GDM1 (cell line): ENCODE data around the gene WWOX.

Experiments used
- DNase-seq: peaks from one replicate; lab custom pipeline; 2025; lab: John Stamatoyannopoulos, UW

The WWOX gene

DNA sequence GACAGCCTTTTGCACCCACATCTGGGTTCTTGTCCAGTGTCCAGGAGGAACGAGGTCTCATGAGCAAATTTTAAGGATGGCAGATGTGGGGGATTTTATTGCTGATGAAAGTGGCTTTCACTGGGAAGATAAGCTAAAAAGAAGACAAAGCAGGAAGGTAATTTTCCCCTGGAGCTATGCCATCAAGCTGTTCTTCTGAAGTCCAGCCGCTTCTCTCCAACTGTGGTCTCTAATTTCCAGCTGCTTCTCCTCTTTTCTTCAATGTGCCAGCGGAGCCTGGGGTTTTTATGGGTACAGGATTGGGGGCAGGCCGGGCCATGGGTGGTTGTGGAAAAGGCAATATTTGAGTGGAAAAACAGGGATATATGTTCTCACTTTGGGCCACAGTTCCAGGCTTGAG, 430.8 kb downstream of the WWOX start:
- no peak for DNase-seq

DNA sequence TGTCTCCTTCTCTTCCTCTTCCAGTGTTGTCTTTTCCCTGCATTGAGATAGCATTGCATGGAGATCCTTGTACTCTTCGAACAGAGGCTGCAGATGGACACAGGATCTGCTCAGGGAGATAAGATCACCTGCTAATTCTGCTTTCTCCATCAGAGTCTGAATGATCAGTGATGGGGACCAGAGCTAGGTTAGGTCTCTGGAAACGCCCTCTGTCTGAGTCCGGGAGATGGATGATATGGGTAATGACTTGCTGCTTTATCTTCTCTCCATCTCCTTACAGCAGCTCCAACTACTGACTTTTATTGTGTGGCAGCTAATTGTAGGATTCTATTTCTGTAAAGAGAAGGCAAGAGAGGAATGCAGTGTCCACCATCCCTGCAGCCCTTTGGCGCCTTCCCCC, 435.6 kb downstream of the WWOX start:
- DNase-seq, result no peak

DNA sequence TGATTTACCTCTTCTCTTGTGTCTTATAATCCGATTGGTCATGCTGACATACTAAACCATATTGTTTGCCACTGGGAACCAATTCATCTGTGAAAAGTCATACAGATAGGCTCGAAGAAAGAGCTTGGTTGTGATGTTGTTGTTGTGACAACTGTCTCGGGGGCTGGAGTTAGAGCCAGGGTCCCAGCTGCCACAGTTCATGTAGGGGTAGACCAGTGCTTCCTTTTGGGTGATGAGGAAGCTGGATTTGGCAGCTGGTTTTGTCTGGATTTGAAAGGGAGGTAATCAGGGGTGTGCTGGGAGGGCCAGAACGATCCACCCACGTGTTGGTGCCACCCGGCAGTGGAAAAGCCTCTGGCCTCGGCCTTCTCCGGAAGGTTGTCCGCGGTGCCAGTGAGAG, 438.1 kb downstream of the WWOX start:
- no peak for DNase-seq

DNA sequence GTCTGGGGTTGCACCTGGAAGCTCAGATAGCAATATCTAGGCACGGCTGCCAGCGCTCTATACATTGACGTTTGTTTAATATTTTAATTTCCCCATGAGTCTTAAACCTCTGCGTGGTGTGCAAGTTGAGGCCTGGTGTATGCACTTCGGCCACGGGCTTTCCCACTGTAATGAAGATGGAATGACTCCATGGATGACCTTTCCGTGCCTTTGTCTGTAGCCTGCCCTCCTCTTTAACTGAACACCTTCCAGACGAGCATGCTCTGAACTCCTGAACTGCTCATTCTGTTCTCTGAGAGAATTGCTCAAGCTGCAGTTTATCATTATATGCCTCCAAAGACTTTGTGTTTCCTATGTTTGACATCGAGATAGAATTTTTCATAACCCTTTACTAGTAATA, 438.8 kb downstream of the WWOX start:
- no peak for DNase-seq

DNA sequence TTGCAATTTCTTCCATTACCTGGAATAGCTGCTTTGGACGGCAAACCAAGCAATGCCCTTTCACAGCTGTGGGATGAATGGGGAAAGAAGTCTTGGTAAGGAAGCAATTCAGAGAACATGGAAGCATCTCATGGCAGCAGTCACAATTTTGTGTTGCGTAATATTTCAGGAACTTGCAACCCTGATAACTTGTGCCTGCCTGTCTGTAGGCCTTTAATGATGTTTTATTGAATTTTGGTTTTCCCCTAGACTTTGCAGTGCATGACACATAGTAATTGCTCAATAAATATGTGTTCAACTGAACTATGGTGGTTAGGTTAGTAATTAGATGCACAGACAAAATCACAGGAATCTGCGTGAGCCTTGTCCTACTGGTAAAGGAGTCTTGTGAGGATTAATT, 439.5 kb downstream of the WWOX start:
- DNase-seq, result no peak

DNA sequence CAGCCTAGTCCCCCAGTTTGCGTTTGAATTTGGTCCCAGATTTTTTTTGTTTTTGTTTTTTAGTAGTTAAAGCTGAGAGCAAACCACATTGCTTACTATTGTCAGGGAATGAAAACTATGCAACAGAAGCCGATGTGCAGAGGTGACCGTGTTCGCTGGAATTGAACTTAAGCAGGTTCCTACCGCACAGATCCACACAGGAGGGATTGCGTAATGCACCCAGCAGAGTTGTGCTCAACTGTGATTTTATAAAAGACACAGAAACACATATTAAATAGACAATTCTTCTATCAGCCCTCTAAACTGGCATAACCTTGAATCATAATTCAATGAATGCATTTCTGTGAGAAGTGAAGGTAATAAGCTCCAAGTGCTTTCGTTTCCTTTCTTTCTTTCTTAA, 443.0 kb downstream of the WWOX start:
- DNase-seq, result no peak

DNA sequence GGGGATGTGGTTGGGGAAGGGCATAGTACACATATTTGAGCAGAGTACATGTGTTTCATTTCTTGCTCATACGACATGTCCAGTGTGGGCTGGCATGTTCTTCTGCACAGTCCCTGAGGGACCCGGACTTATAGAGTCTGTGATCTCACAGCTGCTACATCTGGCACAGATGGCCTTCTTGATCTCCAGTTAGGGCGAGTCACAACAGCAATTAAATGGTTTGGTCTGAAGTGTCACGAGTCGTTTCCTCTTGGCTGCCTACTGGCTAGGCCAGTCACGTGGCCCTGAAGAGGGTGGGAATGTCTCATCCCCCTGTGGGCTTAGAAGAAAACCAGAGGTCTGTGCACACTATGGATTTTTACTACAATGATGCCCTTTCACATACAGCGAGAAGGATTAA, 443.6 kb downstream of the WWOX start:
- no peak for DNase-seq

DNA sequence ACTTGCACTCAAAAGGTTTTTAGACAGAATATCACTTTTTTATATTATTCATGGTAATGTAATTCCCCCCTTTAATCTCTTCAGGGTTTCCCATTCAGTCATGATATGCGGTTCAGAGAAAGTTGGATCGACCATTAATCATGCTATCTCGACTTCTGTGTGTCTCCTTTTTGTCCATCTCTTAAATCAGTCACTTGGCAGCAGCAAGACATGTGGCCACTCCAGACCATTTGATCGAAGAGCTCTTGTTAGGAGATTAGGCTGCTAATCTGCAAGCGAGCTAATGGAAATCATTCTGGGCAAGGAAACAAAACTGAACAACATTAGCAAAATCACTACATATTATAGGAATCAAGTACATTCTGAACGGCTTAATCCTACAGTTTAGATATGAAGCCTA, 449.9 kb downstream of the WWOX start:
- DNase-seq, result no peak

DNA sequence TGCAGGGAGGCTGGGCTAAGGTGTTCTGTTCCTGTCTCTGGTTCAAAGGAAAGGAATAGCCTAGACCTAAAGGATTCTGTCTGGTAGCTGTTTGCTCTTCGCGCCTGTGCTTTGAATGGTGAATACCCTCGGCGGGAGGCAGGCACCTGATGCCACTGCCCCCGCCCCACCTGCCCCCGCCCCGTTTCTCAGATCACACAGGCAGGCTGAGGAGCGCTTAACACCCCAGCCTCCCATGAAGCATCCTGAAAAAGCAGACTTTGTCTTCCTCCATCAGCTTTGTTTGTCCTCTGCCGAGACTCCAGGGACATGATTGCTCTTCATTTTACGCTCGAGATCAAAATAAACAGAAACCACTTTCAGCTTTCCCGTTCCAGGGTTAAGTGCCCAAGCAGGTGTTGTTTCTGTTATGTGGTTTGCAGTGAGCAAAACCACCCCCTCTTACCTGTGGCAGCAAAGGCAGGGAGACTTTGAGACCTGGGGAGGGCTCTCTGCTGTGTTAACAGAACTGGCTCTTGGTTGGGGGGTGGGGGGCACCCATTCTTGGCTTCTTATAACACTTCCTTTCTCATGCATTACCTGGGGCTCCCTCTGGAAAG, 452.1 kb downstream of the WWOX start:
- no peak for DNase-seq

DNA sequence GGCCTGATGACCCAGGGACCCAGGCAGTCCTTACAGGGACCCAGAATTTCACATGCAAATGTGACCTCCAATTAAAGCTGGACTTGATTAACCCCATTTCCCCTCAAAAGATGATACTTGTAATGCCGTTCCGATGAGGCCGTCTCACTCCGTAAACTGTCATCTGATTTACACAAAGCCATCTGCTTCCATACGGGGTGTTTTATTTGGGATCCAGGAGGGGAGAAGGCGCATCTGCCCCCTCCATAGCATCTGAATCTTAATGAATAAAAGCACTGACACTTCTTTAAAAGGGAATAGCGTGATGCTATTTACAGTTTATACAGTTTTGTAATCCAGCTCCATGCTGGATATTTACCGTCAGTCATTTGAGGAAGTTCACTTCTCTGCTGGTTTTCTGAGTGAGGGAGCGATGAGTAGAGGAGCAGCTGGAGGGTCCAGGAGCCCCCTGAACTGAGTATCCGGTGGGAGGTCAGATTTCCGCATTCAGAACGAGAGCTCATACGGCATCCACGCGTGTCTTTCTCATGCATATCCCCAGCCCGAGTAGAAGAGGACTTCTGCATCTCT, 452.7 kb downstream of the WWOX start:
- no peak for DNase-seq

DNA sequence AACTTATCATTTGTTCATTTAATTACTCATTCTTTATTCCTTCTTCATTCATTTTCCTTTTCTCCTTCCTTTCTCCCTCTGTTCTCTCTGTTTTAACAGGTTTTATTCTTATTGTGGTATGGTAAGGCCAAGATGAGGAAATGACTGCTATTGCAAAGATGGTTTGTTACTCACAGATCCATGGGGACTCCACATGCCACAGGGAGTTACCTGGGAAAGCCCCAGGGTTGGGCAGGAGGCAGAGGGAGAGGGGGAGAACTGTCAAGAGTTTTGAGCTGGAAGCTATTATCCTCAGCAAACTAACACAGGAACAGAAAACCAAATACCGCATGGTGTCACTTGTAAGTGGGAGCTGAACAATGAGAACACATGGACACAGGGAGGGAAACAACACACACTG, 453.3 kb downstream of the WWOX start:
- DNase-seq, result no peak

DNA sequence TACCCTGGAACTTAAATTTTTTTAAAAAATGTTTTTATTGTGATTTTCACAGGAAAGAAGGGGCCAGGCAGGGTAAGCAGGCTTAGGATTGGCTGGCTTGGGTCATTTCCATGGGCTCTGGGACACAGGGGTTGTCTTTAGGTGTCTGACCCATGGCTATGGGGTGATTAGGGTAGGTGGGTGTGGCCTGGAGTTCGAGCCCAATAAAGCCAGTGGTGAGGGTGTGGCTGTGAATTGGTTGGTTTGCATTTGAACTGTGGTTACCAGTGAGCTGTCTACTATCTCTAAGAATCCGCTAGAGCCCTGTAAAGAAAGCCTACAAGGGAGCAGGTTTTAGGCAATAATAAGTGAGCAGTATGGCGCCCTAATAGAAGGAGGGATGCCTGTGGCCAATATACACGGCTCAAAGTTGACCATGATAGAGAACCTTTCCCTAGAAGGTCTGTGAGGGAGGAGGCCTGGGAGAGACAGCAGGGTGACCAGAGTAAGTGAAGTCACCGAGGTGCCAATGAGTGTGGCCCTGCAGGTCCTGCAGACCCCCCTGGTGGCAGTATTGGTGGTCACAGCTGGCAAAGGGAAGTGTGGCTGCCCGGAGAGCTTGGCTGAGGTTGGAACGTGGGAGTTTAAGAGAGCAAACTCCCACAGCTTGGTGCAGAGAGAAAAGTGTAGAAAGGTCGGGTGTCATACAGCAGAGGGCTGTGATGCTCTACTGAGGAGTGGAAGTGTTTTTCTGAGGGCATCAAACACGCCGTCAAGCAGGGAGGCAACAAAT, 454.0 kb downstream of the WWOX start:
- DNase-seq, result no peak

DNA sequence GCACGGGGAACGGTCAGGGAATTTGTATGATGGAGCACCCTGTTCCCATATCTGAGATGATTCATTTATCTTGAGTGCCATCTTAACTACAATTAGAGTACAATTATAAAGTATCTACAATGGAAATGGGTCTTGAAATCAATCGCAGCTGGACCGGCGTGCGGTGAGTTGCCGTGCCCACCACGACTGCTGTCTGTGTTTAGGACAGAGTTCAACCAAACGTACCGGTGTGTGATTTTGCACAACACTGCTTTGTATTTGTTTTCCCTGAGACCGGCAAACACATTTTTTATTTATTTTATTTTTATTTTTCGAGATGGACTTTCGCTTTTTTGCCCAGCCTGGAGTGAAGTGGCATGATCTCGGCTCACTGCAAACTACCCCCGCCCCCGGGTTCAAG, 457.0 kb downstream of the WWOX start:
- no peak for DNase-seq

DNA sequence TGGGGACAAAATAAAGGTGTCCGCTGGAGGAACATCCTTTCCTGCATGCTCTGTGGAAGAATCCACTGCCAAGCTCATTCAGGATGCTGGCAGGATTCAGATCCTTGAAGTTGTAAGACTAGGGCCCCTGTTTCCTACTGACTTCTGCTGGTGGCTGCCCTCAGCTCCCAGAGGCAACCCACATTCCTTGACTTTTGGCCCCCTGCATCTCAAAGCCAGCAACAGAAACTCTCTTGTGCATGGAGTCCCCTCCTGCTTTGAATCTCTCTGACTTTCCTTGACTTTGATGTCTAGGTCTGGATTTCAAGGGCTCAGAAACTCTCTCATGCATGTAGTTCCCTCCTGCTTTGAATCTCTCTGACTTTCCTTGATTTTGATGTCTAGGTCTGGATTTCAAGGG, 461.5 kb downstream of the WWOX start:
- DNase-seq, result no peak

DNA sequence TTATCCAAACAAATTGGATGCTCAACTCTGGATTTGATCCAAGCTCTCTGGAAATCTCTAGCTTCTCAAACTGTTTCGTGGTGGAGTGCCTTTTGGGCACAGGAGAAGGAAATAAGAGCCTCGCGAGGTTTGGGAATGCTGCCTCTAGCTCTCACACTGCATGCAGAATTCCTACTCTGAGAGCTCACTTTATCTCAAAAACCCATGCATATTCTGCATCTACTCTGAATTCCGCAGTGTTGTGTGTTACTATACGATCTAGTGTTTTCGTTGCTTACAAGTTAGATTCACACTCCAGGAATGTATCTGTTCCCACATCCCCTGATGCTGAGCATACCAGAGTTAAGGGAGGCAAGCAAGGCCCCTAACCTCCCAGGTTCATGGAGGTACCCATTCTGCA, 462.7 kb downstream of the WWOX start:
- no peak for DNase-seq

DNA sequence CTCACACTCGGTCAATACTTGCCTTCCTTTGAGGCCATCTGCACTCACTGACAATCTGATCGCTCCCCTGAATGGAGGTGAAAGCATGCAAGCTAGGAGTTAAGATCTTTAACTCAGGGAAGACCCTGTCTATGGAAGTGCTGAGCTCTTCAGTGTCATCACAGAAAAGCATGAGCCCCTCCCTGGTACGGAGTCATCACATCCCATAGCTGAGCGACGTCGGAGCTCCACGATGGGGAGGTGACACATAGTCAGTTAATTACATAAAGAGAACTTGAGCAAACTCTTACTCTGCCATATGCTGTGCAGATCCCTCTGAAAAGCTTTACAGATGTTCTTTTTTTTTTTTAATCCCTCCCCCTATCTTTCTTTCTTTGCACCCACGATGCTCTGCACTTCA, 463.2 kb downstream of the WWOX start:
- DNase-seq, result no peak

DNA sequence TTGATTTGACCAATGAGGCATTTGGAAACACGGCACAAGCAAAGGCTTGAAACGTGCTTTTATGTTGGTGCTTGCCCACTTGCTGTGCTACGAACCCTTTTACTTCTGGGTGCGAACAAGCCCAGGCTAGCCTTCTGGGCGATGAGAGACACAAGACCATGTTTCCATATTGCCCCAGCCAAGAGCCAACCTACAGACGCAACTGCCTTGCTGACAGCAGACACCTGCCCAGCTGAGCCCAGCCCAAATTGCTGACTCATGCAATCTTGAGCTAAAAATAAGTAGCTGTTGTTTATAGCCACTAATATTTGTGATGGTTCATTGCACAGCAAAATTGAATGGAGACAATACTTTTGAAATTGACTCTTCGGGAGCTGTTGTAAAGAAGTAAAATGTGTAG, 464.5 kb downstream of the WWOX start:
- DNase-seq, result no peak

DNA sequence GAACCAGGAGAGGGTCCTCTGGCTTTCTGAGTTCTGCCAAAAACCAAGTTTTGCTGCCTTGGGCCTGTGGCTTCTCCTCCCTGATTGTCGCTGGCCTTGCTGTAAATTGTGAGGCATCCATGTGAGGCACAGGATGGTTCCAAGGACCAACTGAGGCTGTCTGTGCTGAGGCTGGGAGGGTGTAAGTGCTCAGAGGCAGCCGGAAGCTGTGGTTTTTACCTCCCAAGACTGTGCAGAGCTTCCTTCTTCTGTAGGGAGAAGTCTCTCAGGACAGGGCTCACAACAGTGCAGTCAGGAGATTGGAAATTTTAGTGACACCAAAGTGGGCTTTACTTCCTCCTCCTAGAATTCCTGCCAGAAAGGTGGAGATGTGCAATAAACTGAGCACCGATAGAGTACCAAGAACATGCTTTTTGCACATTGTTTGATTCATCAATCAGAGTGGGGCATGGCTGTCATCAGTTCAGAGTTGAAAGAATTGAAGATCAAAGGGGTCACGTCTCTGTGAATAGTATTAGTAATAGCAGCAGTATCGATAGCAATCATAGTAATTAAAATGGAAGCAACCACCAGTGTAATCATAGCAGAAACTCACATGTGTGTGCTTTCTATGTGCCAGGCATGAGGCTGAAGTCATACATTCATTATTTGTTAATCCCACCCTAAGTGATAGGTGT, 467.1 kb downstream of the WWOX start:
- no peak for DNase-seq

DNA sequence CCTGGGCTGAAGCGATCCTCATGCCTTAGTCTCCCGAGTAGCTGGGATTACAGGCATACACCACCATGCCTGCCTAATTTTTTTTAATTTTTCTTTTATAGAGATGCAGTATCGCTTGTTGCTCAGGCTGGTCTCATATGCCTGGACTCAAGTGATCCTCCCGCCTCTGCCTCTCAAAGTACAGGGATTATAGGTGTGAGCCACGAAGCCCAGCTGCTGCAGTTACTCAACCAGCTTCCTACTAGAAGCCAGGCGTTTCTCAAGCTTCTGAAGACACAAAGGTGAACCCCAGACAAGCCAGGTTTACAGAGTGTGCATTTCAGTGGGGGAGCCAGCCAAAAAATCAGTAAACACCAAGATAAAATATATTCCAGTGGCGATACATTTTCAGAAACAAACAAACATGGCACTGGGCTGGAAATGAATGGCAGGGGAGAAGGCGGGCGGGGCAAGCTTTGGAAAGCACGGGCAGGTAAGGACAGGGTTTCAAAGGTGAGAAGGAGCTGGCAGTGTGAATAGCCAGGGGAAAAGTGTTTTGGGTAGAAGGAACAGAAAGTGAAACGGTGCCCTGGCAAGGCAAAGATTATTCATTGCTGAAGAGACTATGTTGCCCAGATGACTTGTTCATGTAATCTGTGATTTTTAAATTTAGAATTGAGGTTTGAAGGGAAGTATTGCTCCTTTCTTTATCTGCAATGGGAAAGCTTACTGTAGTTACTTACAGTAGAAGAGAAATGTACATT, 471.1 kb downstream of the WWOX start:
- no peak for DNase-seq

DNA sequence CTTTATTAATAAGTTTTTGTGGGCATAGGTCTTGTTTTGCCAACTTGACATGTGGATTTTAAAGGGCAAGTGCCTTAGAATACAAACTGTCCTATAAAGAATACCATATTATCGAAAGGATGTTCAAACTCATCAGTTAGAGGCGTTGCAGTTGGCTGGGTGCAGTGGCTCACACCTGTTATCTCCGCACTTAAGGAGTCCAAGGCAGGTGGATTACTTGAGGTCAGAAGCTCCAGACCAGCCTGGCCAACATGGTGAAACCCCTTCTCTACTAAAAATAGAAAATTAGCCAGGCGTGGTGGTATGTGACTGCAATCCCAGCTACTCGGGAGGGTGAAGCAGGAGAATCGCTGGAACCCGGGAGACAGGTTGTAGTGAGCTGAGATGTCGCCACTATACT, 472.0 kb downstream of the WWOX start:
- no peak for DNase-seq

DNA sequence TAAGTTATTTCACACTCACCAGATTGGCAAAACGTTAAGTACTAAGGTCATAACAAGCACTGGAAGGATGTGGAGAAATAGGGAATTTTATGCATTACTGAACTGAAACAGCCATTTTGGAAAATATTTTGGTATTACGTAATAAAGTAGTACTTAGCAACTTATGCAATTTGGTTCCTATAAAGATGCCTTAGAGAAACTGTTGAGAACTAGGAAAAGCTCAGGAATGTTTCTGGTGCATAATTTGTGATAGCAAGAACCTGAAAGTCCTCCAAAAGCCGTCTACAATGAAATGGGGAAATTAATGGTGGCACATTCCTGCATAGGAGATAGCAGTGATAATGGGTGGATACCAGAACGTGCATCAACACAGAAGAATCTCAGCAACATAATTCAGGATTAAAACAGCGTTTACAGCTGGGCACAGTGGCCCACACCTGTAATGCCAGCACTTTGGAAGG, 472.5 kb downstream of the WWOX start:
- no peak for DNase-seq

DNA sequence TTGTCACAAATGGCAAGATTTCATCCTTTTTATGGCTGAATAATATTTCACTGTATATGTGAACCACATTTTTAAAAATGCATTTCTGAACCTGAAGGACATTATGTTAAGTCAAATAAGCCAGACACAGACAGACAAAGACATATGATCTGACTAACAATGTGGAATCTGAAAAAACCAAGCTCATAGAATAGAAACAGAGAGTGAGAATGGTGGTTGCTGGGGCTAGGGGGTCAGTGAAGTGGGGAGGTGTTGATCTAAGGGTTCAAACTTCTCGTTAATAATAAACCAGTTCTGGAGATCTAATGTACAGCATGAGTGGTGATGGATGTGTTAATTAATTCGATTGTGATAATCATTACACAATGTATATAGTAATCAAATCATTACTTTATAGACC, 475.1 kb downstream of the WWOX start:
- DNase-seq, result no peak
